Activated CD4-positive, alpha-beta T cell treated with anti-CD3 and anti-CD28 coated beads, Interleukin-2, amount 10 ng/mL, durations not matched to agents 24 days and 14 days (primary cell): ENCODE measurements around the gene TCTA. TPM values are rescaled to one million over a fixed set of nuclear protein-coding genes. Genes with fewer than 3 reads are reported as not detected.
"Not testable (repeated sequence)": the region's sequence is repeated elsewhere in the genome, so short reads cannot be mapped to it uniquely, and the experiment has no call there.

Source experiments
- DNase-seq: peaks from one replicate; pipeline ENCODE4 v3.0.0; 2022
- H3K27ac Mint-ChIP-seq: one replicate; pipeline ENCODE4 v1.8.0; 2022; ENCODE audit warnings: mild to moderate bottlenecking, mixed read lengths
- H3K27me3 Mint-ChIP-seq: one replicate; pipeline ENCODE4 v1.8.0; 2022; ENCODE audit warnings: mixed read lengths
- H3K36me3 Mint-ChIP-seq: one replicate; pipeline ENCODE4 v1.8.0; 2022; ENCODE audit warnings: low read depth, mild to moderate bottlenecking, mixed read lengths
- H3K4me1 Mint-ChIP-seq: one replicate; pipeline ENCODE4 v1.8.0; 2021; ENCODE audit warnings: mixed read lengths
- H3K4me3 Mint-ChIP-seq: one replicate; pipeline ENCODE4 v1.8.0; 2022; ENCODE audit warnings: mild to moderate bottlenecking, moderate library complexity, mixed read lengths
- H3K9me3 Mint-ChIP-seq: one replicate; pipeline ENCODE4 v1.8.0; 2021; ENCODE audit warnings: mixed read lengths
- intact Hi-C: fragments of 100-400 bp; cut with micrococcal nuclease; formaldehyde crosslinking; loops from one replicate; pipeline ENCODE4 v1.15.1; 2023
- total RNA-seq: library from RNA; stranded (reverse); gene quantifications from 2 replicates; pipeline ENCODE4 v1.2.3, GENCODE V29; 2022

Gene TCTA
- total RNA-seq, result 18.7 and 21.2 TPM in 2 replicates

GRCh38 chr3:49411968-49412631, at the start of gene TCTA, which contains the start of gene RHOA:
TSS of gene TCTA (plus strand) at chr3:49412423. CDS start at chr3:49412427, 4 bp downstream.
TSS of gene RHOA (minus strand) at chr3:49411976. CDS start at chr3:49375589, 36,387 bp downstream.
- Mint-ChIP-seq H3K27me3 (peaks cover 2% of the 10 kb centered on the region), H3K9me3 (no peaks in the 10 kb centered on the region), H3K4me3 (peak within 1 kb of the TSS; percentile 94), H3K4me1 (peaks cover 59% of the 10 kb centered on the region), H3K36me3 (peaks cover 43% of the 10 kb centered on the region), H3K27ac (peak within 1 kb of the TSS; percentile 95)
- peak; percentile 100 for DNase-seq
- intact Hi-C loops, result loop anchor here (1.0 to 5.0 kb wide), 6 partner anchors 17 to 320 kb away; partner anchors contain the start of genes APEH, DAG1, GPX1 and NICN1

- peak overlapping the region; percentile 72 for H3K27ac Mint-ChIP-seq
- H3K36me3 Mint-ChIP-seq, result peaks cover 57% of the 10 kb centered on the region
- peaks cover 16% of the 10 kb centered on the region for H3K4me1 Mint-ChIP-seq
- H3K27me3 Mint-ChIP-seq, result no peaks in the 10 kb centered on the region
- intact Hi-C loops, result no loop called here
- DNase-seq, result no peak
- H3K4me3 Mint-ChIP-seq, result no peak overlapping the region
- H3K9me3 Mint-ChIP-seq, result no peaks in the 10 kb centered on the region
These were observed 49.7 kb upstream of the TCTA start for GRCh38 chr3:49362561-49362960.

- Mint-ChIP-seq H3K36me3 (peaks cover 77% of the 10 kb centered on the region), H3K9me3 (no peaks in the 10 kb centered on the region), H3K27ac (peak overlapping the region; percentile 52), H3K4me3 (no peak overlapping the region), H3K4me1 (peaks cover 21% of the 10 kb centered on the region), H3K27me3 (no peaks in the 10 kb centered on the region)
- intact Hi-C loops, result no loop called here
- DNase-seq, result no peak
These were observed 41.5 kb upstream of the TCTA start for GRCh38 chr3:49370585-49371290.

- H3K9me3 Mint-ChIP-seq, result no peaks in the 10 kb centered on the region
- H3K36me3 Mint-ChIP-seq, result peaks cover 68% of the 10 kb centered on the region
- H3K4me1 Mint-ChIP-seq, result peaks cover 18% of the 10 kb centered on the region
These were observed 40.3 kb upstream of the TCTA start for GRCh38 chr3:49371946-49372345.

GRCh38 chr3:49377483-49377882, 34.7 kb upstream of the TCTA start:
- H3K4me1 Mint-ChIP-seq, result peaks cover 26% of the 10 kb centered on the region
- H3K36me3 Mint-ChIP-seq, result peaks cover 49% of the 10 kb centered on the region
- peak; percentile 80 for DNase-seq
- H3K27ac Mint-ChIP-seq, result peak overlapping the region; percentile 70
- no peak overlapping the region for H3K4me3 Mint-ChIP-seq
- no peaks in the 10 kb centered on the region for H3K9me3 Mint-ChIP-seq
- no peaks in the 10 kb centered on the region for H3K27me3 Mint-ChIP-seq
- intact Hi-C loops, result no loop called here

More at GRCh38 chr3:49371946-49372345, 40.3 kb upstream of the TCTA start:
- H3K4me3 Mint-ChIP-seq, result no peak overlapping the region
- intact Hi-C loops, result no loop called here
- no peaks in the 10 kb centered on the region for H3K27me3 Mint-ChIP-seq
- DNase-seq, result no peak
- H3K27ac Mint-ChIP-seq, result no peak overlapping the region

GRCh38 chr3:49378249-49378895, 33.9 kb upstream of the TCTA start:
- DNase-seq, result no peak
- intact Hi-C loops, result no loop called here

GRCh38 chr3:49383387-49383786, 28.8 kb upstream of the TCTA start:
- DNase-seq, result no peak
- H3K36me3 Mint-ChIP-seq, result peaks cover 31% of the 10 kb centered on the region
- H3K27me3 Mint-ChIP-seq, result no peaks in the 10 kb centered on the region
- no peaks in the 10 kb centered on the region for H3K9me3 Mint-ChIP-seq
- H3K4me1 Mint-ChIP-seq, result peaks cover 24% of the 10 kb centered on the region
- H3K27ac Mint-ChIP-seq, result peak overlapping the region; percentile 2
- intact Hi-C loops, result no loop called here
- no peak overlapping the region for H3K4me3 Mint-ChIP-seq

More at GRCh38 chr3:49378249-49378895, 33.9 kb upstream of the TCTA start:
- Mint-ChIP-seq H3K9me3 (no peaks in the 10 kb centered on the region), H3K36me3 (peaks cover 42% of the 10 kb centered on the region), H3K27me3 (no peaks in the 10 kb centered on the region), H3K27ac (peak overlapping the region; percentile 74), H3K4me1 (peaks cover 24% of the 10 kb centered on the region), H3K4me3 (peak overlapping the region; percentile 37)

- Mint-ChIP-seq H3K27ac (no peak overlapping the region), H3K9me3 (no peaks in the 10 kb centered on the region), H3K27me3 (no peaks in the 10 kb centered on the region), H3K4me3 (no peak overlapping the region), H3K4me1 (peaks cover 19% of the 10 kb centered on the region), H3K36me3 (peaks cover 28% of the 10 kb centered on the region)
- intact Hi-C loops, result no loop called here
- DNase-seq, result no peak
These were observed 26.6 kb upstream of the TCTA start for GRCh38 chr3:49385617-49386016.

- Mint-ChIP-seq H3K36me3 (peaks cover 28% of the 10 kb centered on the region), H3K27ac (no peak overlapping the region), H3K9me3 (no peaks in the 10 kb centered on the region), H3K4me1 (peaks cover 19% of the 10 kb centered on the region), H3K27me3 (no peaks in the 10 kb centered on the region), H3K4me3 (no peak overlapping the region)
- no peak for DNase-seq
- intact Hi-C loops, result no loop called here
These were observed 26.0 kb upstream of the TCTA start for GRCh38 chr3:49386056-49386756.

- no peaks in the 10 kb centered on the region for H3K27me3 Mint-ChIP-seq
- peaks cover 21% of the 10 kb centered on the region for H3K4me1 Mint-ChIP-seq
- no peak overlapping the region for H3K4me3 Mint-ChIP-seq
- no peak for DNase-seq
- intact Hi-C loops, result no loop called here
- H3K9me3 Mint-ChIP-seq, result no peaks in the 10 kb centered on the region
- peak overlapping the region; percentile 10 for H3K27ac Mint-ChIP-seq
- peaks cover 31% of the 10 kb centered on the region for H3K36me3 Mint-ChIP-seq
These were observed 24.5 kb upstream of the TCTA start for GRCh38 chr3:49387721-49388120.

GRCh38 chr3:49388289-49388820, 23.9 kb upstream of the TCTA start:
- no peak for DNase-seq
- H3K9me3 Mint-ChIP-seq, result no peaks in the 10 kb centered on the region
- H3K27me3 Mint-ChIP-seq, result no peaks in the 10 kb centered on the region
- no peak overlapping the region for H3K4me3 Mint-ChIP-seq
- intact Hi-C loops, result no loop called here
- peaks cover 32% of the 10 kb centered on the region for H3K36me3 Mint-ChIP-seq
- H3K27ac Mint-ChIP-seq, result peak overlapping the region; percentile 48
- peaks cover 24% of the 10 kb centered on the region for H3K4me1 Mint-ChIP-seq

- Mint-ChIP-seq H3K36me3 (peaks cover 26% of the 10 kb centered on the region), H3K27me3 (no peaks in the 10 kb centered on the region), H3K9me3 (no peaks in the 10 kb centered on the region), H3K4me1 (peaks cover 21% of the 10 kb centered on the region), H3K4me3 (no peak overlapping the region), H3K27ac (no peak overlapping the region)
- intact Hi-C loops, result no loop called here
- no peak for DNase-seq
These were observed 22.9 kb upstream of the TCTA start for GRCh38 chr3:49389297-49389696.

GRCh38 chr3:49391310-49391709, 20.9 kb upstream of the TCTA start:
- H3K27me3 Mint-ChIP-seq, DNase-seq, H3K4me3 Mint-ChIP-seq, H3K27ac Mint-ChIP-seq, H3K9me3 Mint-ChIP-seq, intact Hi-C loops: not testable (repeated sequence)
- Mint-ChIP-seq H3K4me1 (peaks cover 24% of the 10 kb centered on the region), H3K36me3 (peaks cover 34% of the 10 kb centered on the region)
